Cardiac fibroblast (primary cell): ENCODE data around the gene SCTR.
"Not testable (repeated sequence)": the region's sequence is repeated elsewhere in the genome, so short reads cannot be mapped to it uniquely, and the experiment has no call there.

Experiments
- DNase-seq, 2 donors: peaks; one replicate each; pipeline versions ENCODE4 v3.0.0 to v3.0.0-alpha.2; 2010; ENCODE audit warnings: low read depth in 2 of 2
- H3K4me3 ChIP-seq, 2 donors: replicated peaks in 1 of 2; 1 replicate in 1 of 2; 2 replicates in 1 of 2; pipeline ENCODE4 v1.5.1; 2011; ENCODE audit warnings: low read depth in 2 of 2, low read length in 2 of 2, mild to moderate bottlenecking in 2 of 2, moderate library complexity in 1 of 2
- TF ChIP-seq, protein P1 (sequence below): IDR thresholded peaks from one replicate; pipeline ENCODE4 v1.5.1; 2011; ENCODE audit warnings: low read depth, mild to moderate bottlenecking, low read length, inconsistent platforms

Gene SCTR

DNA sequence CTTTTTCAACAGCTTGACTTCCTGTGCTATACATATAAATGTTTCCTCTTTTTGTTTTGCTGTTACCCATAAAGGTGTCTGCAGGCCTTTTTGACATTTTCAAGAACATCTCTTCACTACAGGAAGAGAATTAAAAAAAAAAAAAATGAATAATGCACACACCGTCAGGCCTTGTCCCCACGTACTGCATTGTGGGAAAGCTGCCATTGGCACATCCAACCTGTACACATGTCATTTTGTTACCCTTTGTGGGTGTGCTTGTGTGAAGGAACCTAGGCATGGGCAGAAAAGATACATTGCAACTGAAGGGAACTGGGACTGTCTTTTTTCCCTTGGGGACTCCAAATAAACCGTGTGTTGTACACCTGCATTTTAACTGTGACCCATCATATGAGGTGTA lies 109.4 kb downstream of the SCTR start:
- DNase-seq: no peak
- no peak overlapping the region for H3K4me3 ChIP-seq
- TF ChIP-seq, protein P1, sequence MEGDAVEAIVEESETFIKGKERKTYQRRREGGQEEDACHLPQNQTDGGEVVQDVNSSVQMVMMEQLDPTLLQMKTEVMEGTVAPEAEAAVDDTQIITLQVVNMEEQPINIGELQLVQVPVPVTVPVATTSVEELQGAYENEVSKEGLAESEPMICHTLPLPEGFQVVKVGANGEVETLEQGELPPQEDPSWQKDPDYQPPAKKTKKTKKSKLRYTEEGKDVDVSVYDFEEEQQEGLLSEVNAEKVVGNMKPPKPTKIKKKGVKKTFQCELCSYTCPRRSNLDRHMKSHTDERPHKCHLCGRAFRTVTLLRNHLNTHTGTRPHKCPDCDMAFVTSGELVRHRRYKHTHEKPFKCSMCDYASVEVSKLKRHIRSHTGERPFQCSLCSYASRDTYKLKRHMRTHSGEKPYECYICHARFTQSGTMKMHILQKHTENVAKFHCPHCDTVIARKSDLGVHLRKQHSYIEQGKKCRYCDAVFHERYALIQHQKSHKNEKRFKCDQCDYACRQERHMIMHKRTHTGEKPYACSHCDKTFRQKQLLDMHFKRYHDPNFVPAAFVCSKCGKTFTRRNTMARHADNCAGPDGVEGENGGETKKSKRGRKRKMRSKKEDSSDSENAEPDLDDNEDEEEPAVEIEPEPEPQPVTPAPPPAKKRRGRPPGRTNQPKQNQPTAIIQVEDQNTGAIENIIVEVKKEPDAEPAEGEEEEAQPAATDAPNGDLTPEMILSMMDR: no peak

DNA sequence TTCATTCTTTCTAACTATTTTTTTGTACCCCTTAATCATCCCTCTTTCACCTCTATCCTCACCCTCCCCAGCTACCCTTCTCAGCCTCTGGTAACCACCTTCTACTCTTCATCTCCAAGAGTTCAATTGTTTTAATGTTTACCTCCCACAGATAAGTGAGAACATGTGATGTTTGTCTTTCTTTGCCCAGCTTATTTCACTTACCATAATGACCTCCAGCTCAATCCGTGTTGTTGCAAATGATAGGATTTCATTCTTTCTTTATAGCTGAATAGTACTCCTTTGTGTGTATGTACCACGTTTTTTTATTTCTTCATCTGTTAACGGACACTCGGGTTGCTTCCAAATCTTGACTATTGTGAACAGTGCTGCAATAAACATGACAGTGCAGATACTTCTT lies 114.8 kb downstream of the SCTR start:
- no peak overlapping the region for H3K4me3 ChIP-seq
- DNase-seq: no peak
- TF ChIP-seq, protein P1: no peak

DNA sequence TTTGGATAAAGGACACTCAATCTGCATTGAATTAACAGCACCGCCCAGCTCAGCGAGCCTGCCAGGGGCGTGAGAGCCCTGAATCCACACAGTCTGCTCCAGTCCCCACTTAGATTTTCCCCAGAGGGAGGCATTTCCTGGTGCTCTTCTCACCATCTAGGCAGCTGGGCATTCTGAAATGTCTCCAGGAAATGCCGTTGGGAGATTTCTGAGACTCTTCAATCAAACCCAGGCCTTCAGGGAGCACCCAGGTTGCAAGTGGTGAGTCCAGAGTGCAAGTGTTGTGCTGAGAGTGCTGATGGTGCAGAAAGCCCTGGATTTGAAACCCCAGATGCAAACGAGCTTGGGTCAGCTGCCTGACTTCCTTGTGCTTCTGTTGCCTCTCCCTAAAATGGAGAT lies 116.1 kb downstream of the SCTR start:
- no peak overlapping the region for H3K4me3 ChIP-seq

DNA sequence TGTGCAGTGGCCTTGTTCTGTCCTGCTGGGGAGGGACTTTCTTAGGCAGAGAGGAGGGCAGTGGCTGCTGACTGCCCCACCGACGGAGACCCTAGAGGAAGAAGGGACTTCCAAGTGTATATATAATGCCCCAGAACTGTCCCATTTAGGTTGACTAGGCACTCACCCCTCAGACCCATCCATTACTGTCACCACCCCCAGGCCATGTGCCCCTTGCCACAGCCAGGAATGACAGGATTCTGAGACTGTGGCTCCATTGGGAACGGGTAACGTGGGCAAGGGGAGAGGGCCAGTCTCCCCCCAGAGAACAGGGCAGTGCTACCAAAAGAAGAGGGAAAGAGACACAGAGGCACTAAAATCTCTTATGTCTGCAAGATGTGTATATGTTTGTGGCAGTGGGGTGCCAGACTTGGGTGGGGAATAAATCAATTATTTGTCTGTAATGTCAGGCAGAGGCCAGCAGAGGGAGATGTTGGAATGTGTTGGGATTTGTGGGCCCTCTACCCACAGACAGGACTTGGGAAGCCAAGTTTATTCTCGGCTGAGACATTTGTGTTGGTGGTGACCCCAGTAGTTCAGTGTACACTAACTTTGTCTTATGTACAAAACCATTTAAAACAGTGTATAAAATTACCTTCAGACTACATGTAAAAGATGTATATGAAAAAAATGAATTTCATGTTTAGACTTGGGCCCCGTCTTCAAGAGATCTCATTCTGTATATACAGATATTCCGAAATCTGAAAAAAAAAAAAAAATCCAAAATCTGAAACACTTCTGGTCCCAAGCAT lies 116.7 kb downstream of the SCTR start:
- H3K4me3 ChIP-seq: no peak overlapping the region
- TF ChIP-seq, protein P1: peak; percentile 72
- peak; percentile 74 to 78 for DNase-seq

More for the DNA sequence above, 116.1 kb downstream of the SCTR start:
- no peak for DNase-seq
- TF ChIP-seq, protein P1: no peak

DNA sequence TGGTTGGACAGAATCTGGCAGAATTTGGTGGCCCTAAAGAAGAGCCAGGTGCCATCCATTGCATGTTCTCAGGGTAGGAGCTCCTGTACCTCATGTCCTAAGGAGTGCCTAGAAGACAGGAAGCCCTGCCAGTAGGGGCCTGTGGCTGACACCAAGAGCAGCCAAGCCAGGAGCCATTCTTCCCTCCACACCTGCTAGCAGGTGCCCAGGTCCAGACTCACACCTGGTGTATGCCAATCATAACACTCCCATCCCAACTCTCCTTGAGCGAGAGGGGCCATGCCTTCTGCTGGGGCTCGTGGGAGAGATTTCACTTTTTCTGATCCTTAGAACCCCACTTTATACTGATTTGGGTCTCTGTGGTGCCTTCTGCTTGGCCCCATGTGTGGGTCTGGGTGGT lies 119.1 kb downstream of the SCTR start:
- TF ChIP-seq, protein P1: no peak
- no peak for DNase-seq
- no peak overlapping the region for H3K4me3 ChIP-seq

DNA sequence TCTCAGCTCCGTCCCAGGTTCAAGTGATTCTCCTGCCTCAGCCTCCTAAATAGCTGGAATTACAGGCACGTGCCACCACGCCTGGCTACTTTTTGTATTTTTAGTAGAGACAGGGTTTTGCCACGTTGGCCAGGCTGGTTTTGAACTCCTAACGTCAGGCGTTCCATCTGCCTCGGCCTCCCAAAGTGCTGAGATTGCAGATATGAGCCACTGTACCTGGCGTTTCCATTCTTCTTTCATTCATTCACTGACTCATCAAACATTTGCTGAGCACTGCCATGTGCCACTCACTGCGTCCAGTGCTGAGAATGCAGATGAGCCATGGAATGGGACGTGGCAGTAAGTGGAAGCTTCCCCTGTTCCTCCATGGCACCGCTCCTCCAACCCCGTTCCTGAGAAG lies 120.7 kb downstream of the SCTR start:
- DNase-seq, H3K4me3 ChIP-seq: not testable (repeated sequence)

DNA sequence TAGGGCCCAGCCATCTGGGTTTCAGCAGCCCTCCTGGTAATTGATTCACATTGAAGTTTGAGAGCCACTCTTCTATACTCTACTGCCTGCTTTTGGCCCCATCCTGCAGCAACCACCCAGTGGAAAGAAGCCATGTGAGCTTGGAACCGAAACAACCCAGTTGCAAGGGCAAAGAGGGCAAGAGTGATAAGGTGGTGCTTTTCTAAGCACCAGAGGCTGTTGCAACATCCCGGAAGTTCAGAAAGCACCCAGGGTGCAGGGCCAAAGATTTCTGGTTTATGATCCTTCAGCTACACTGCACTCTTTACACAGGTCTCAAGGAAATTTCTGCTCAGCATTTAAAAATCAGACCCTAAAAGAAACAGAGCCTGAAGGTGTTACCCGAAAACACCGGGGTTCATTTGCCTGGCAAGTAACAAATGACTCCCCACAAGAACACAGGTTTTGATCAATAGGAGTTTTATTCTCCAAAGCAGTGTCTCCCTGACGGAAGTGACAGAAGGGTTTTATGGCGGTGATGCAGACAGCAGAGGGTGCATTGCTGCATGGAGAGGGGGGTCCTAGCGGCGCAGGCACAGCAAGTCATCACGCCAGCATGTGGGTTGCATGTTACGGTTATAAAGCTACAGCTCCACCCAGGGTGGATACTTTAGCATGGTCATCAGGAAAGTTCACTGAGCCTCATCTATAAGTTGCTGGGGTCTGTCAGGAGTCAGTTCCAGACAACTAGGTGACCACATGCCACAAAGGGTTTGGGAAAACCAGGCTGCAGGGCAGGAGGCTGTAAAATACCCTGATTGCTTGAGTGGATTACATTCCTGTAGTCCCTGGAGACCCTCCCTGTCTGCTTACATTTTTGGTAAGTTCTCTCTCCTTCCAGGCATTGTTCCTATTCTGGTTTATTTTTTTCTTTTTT lies 121.4 kb downstream of the SCTR start:
- TF ChIP-seq, protein P1: no peak
- DNase-seq: peak in 1 of 2 donors; percentile 30
- H3K4me3 ChIP-seq: no peak overlapping the region
